GM19099 (cell line): ENCODE measurements around the gene GARIN3.

Source experiments
- POLR2A ChIP-seq: IDR thresholded peaks from 3 replicates; pipeline ENCODE4 v1.6.1; 2011; ENCODE audit warnings: low read depth; ENCODE audit not compliant: insufficient read length; ENCODE audit errors: extremely low read depth

The GARIN3 gene

DNA sequence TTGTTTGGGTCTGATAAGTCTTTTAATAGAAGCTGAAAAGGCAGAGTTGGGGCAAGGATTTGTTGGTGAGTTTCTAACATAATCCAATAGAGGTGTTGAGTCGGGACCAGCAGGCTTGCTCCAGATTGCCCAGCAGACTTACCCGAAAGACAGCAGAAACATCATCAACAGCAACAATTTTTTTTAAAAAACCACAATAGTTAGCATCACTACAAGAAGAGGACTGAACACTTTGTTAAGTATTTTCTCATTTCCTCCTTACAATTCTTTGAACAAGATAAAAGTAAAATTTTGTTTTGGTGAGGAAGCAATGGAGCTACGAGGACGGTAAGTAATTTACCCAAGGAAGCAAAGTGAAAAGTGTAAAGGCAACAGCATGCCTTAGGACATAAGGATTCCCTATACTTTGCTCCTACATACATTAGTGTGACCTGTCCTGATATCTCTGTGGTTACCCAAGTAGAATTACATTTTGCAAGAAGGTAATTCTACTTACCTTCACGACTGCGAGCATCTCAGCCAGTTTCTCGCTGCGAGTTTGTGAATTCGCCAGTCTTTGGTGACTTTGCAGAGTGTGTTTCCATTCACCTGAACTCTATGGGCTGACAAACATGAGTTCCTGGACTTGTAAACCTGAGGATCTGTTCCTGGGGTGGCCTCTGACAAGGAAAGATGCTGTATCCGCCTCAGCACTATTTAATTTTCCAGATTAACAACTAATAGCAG is 27.8 kb upstream of the GARIN3 start:
- TF ChIP-seq POLR2A: no peak

DNA sequence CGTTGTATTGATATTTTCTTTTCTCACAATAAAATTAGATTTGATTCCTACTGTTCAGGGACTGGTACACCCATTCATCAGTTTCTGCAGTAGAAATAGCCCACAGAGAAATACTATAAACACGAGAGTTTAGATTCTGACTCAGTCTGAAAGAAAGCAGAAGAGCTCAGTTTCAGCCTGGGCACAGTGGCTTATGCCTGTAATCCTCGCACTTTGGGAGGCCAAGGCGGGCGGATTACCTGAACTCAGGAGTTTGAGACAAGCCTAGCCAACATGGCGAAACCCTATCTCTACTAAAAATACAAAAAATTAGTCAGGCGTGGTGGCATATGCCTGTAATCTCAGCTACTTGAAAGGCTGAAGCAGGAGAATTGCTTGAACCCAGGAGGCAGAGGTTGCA is 23.2 kb upstream of the GARIN3 start:
- no peak for TF ChIP-seq POLR2A

DNA sequence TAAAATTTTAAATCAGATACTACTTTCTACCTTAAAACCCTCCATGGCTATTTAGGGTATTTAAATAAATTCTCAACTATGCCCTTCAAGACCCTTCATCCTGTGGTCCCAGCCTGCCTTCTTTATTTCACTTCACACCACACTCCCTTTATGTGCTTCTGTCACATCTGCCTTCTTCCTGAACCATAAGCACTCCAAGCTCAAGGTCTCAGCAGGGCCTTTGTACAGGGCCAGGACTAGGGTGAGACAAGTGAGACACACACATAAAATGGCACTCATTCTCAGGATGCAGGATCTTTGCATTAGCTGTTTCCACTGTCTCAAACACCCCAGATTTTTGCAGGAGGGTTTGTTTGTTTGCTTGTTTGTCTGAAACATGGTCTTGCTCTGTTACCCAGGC is 22.2 kb upstream of the GARIN3 start:
- TF ChIP-seq POLR2A: no peak

DNA sequence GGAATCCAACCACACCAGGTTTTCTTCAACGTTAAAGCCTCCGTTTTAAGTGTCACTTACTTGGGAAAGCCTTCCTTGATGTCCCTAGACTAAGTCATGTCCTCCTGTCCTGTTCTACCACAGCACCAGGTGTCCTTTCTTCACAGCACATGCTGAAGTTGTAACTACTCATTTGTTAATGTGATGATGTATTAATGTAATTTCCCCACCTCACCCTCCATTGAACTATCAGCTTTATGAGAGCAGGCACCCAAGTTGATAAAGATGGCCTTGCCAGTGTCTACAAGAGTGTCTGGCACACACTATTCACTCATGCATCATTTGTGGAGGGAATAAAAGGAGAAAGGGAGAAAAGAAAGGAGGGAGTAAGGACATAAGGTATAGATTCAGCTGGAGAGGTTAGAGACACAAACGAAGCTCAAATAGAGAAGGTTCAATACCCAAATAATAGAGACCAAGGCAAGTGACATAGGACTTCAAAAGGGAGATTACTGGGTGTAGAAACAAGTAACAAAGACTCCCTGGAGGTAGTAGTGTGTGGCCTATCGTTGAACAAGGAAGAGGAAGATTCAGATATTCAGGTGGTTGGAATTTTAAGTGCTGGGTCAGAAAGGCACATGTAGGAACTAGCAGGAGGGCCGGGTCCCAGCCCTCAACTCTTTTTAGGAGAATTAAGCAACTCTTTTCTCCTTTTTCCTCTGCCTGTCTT is 21.1 kb upstream of the GARIN3 start:
- no peak for TF ChIP-seq POLR2A

DNA sequence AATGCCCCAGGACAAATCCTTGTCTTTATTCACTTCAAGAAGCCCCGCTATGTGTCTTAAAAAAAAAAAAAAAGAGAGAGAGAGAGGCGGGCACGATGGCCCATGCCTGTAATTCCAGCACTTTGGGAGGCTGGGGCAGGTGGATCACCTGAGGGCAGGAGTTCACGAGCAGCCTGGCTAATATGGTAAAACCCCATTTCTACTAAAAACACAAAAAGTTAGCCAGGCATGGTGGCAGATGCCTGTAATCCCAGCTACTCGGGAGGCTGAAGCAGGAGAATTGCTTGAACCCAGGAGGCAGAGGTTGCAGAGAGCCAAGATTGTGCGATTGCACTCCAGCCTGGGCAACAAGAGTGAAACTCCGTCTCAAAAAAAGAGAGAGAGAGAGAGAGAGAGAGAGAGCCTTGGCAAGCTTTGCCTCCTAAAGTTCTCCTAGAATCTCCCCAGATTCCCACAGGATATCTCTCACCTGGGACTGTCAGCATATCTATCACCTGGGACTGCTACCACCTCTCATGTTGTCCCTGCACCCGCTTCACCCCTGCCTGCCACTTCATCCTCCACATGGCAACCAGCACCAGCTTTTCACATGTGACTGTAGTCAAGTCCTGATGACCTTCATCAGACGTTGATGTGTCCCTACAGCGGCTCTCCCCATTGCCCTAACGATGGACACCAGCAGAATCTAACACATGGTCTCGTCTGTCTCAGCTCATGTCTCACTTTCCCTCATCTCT is 20.4 kb upstream of the GARIN3 start:
- no peak for TF ChIP-seq POLR2A

DNA sequence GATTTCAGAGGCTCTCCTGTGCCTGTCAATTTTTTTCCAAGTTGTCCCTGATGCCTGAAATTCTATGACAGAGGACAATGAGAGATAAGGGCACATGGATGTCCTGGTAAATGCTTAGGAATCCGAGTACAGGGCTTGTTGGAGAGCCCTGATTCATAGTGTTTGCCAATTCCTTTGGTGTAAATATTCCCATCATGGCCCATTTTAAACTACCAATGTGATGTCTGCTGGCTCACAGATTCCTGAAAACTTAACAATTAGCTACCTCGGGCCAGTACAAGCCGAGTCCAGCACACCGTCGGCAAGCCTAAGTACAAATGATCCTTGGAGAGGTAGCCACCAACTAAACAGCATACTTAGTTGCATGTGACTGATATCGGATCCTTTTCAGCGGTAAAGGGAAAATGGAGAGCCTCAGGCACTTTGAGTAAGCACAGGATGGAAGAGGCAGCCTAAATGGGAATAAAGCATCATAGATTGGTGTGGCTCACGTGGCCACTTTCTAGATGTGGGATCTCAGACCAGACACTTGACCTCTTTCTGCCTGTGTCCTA is 18.1 kb upstream of the GARIN3 start:
- TF ChIP-seq POLR2A: no peak

DNA sequence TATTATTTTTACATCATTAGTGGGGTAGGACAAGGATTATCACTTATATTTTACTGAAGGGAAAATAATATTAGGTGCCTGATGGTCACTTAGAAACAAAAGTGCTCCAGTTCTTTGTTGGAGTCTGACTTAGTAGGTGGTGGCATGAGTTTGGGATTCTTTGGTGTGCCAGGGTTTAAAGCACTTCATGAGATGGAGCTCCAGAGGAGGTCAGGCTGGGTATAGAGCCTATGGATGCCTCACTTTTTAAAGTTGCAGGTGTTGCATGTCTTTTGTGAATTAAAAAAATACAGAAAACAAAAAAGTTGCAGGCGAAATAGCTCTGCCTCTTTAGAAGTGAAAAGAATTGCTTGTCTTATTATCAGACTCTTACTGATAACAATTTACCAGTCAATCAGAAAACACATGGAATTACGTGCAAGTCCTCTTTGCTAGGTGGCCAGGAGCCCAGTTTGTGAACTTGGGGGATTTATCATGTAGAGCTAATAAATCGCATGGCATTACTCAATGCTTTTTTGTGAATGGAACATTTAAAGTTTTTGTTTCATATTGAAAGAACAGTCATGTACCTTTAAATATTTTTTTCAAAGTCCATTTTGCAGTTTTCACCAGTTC is 16.2 kb upstream of the GARIN3 start:
- TF ChIP-seq POLR2A: no peak

DNA sequence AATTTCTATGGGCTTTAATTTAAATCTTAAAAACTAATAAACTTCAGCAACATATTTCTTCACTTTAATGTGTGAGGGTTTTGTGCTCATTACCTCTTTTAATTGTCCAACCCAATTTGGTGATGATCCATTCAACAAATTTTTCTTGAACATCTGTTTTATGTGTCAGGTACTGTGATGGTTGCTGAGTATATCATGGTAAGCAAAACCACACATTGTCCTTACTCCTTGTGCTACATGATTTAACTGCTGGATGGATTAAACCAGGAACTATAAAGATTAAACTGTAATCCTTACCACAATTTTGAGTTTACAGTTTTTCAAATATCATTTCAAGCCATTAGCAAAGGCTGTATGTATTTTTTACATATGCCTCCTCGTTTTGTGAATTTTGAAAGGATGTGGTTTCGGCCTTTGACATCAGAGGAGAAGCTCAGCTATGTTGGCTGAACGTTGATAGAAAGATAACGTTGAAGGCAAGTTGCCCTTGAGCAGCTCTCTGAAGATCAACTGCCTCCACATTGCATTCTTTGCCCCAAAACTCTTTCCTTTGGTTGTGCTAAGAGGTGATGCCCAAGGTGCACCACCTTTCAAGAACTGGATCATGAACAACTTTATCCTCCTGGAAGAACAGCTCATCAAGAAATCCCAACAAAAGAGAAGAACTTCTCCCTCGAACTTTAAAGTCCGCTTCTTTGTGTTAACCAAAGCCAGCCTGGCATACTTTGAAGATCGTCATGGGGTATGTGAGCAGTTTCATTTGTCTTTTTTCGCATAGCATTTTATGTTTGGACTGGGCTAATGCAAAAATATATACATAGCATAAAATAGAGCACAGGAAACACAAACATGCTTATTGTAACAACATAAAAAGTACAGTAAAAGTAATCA is 14.6 kb upstream of the GARIN3 start, which contains the start of gene ITK:
TSS of gene ITK (plus strand) at position 467 of the 891 bp plus-strand sequence. CDS start at position 605, 138 bp downstream.
- TF ChIP-seq POLR2A: no peak

DNA sequence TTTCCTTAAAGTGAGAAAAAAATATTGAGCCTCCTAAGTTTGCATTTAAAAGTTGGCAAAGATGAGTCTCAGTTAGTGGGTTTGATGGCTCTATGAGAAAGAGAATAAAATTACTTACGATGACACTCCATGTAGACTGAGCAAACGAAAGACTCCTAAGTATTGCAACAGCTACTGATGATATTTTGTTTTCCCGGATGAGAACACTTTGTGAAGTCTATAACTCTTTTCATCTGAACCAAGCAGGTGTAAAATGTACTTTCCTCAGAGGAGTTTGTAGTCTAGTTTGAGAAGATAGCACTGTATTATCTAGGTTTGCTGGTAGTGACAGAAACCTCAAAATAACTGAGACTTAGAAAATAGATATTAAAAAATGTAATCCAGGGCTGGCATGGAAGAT is 12.9 kb upstream of the GARIN3 start:
- no peak for TF ChIP-seq POLR2A

DNA sequence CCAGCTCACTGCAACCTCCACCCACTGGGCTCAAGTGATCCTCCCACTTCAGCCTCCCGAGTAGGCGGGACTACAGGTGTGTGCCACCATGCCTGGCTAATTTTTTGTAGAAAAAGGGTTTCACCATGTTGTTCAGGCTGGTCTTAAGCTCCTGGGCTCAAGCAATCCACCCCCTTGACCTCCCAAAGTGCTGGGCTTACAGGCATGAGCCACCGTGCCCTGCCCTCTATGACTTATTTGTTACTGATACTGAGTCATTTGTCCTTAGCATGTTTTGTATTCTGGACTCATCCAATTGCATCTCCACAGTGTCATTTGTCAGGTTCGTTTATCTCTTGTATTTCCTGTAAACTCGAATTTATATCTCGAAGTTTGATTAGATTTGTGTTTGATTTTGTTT is 11.9 kb upstream of the GARIN3 start:
- no peak for TF ChIP-seq POLR2A

DNA sequence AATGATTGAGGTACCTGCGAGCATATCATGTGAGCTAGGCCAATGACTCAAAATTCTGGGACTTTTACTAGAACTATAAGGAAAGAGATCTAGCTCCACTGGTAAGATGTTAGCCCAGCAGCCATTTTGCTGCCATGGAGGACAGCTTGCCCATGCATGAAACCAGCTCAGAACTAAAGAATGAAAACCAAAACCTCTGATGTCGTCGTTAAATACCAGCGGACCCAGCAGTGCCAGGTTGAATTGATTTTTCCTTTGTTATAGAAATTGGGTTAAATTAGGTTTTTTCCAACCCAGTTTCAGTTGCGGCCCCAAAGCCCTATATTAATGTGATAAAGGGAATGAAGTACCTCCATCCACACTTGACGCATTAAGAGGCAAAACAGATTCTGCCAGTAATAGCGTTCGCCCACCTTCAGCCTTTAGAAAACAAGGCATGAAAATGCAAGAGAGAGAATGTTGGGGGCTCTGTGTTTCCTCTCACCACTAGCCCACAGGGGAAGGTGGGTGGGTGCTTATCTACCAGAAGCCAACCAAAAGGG is 9.1 kb upstream of the GARIN3 start:
- TF ChIP-seq POLR2A: no peak

DNA sequence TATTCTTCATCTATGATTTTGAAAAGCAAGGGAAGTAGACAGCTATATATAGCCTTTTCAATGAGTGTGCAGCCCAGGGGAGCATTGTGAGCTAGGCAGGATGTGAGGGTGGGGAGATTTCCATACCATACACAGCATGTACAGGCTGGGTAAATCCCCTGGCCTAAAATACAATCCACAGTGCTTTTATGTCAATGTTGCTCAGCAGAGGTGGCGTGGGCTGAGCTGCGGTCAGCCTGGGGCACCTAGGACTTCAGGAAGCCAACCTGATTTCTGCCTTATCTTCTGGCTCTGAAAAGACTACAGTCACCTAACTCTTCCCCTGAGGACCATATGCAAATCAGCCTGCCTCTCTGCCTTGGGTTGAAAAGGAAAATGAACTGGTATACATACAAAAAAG is 6.3 kb upstream of the GARIN3 start:
- no peak for TF ChIP-seq POLR2A

DNA sequence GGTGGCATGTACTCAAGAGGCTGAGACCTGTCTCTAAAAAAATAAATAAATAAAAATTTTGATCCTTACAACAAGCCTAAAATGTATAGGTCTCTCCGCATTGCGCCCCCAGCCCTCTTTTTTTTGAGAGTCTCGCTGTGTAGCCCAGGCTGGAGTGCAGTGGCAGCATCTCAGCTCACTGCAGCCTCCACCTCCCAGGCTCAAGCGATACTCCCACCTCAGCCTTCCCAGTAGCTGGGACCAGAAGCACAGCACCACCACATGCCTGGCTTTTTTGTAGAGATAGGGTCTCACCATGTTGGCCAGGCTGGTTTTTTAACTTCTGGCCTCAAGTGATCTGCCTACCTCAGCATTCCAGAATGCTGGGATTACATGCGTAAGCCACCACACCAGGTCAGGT is 2.2 kb upstream of the GARIN3 start:
- no peak for TF ChIP-seq POLR2A

DNA sequence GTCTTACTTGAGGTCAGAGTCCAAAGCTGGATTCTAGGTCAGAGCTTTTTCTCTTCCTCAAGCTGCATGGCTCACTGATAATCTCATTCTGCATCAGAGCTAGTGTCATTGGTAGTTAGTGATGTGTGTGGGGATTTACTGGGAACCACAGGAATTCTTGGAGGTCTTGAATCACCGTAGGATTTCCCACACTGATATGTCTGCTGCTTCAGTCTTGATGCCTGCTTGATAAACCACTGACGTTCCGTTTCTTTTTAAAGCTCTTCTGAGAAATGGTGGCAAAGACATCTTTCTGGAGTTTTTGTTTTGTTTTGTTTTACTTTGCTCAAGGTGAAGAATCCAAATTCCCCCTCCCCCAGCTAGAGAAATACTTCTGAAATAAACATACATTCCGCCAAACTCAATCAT is 1.2 kb upstream of the GARIN3 start:
- TF ChIP-seq POLR2A: no peak

DNA sequence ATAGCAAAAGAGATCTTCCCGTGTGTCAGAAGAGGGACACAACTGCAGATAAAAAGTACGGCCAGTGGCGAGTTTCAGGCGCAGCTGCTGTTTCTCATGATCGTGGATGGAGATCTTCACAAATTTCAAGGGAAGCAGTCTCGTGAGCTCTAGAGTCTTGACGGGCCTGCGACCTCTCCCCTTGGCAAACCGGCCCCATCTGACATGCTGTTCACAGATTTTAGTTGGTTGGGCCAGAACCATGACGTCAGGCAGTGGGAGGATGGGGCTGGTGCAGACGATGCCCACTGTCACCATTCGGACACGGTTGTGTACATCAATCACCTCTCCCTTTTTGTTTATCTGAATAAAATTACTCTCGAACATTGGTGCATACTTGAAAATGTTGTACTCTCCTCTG is 396 bp downstream of the GARIN3 start:
- TF ChIP-seq POLR2A: no peak

DNA sequence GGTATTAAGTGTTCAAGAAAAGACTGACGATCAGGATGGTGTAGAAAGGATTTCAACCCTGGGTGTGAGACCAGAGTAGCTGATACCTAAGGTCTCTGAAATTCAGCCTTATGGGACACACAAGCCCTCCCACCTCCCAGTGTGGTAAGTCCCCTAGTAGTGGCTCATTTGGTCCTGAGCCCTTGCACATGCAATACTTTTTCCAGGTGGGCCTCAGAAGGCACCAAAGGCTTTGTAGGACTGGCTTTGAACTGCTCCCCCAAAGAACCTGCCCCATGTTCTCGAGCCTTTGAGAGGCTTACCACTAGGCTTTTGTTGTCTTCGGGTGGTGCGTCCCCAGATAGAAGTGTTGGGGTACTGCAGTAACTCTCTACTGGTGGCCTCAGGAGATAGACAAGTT is 803 bp downstream of the GARIN3 start:
- TF ChIP-seq POLR2A: no peak
